Heart left ventricle (tissue), 16 donors: ENCODE measurements around the gene CHTF18. TPM values are rescaled to one million over a fixed set of nuclear protein-coding genes. Genes with fewer than 3 reads are reported as not detected.

Experiments used
- ATAC-seq, 4 donors: fragments of 200-7000 bp; cut with Tn5 transposase; one replicate each; pipeline ENCODE4 v1.9.1; 2020 to 2022; ENCODE audit warnings: moderate library complexity in 4 of 4, mild to moderate bottlenecking in 3 of 4, moderate number of reproducible peaks in 1 of 4
- DNase-seq, 5 donors: peaks; one replicate each; pipeline ENCODE4 v3.0.0-alpha.2; 2020
- H3K27ac ChIP-seq, 12 donors: fragments of 200-600 bp; sonication (generic) in 4 of 12; one replicate each; pipeline versions ENCODE4 v1.5.0 to v1.8.0; 2016 to 2022; ENCODE audit warnings: mild to moderate bottlenecking in 2 of 12
- H3K27me3 ChIP-seq, 9 donors: fragments of 200-600 bp; sonication (generic) in 2 of 9; one replicate each; pipeline versions ENCODE4 v1.5.1 to v1.8.0; 2016 to 2022; ENCODE audit warnings: mild to moderate bottlenecking in 3 of 9
- H3K36me3 ChIP-seq, 9 donors: fragments of 200-600 bp; sonication (generic) in 2 of 9; one replicate each; pipeline versions ENCODE4 v1.5.0 to v1.8.0; 2018 to 2022; ENCODE audit warnings: mild to moderate bottlenecking in 2 of 9
- H3K4me1 ChIP-seq, 12 donors: fragments of 200-600 bp; sonication (generic) in 4 of 12; one replicate each; pipeline versions ENCODE4 v1.5.0 to v1.8.0; 2016 to 2022; ENCODE audit warnings: mild to moderate bottlenecking in 3 of 12
- H3K4me3 ChIP-seq, 12 donors: fragments of 200-600 bp; sonication (generic) in 4 of 12; one replicate each; pipeline versions ENCODE4 v1.5.0 to v1.8.0; 2017 to 2022; ENCODE audit warnings: mild to moderate bottlenecking in 9 of 12, moderate library complexity in 4 of 12
- H3K9me3 ChIP-seq, 12 donors: fragments of 200-600 bp; sonication (generic) in 4 of 12; one replicate each; pipeline versions ENCODE4 v1.5.0 to v1.8.0; 2016 to 2022; ENCODE audit warnings: mild to moderate bottlenecking in 1 of 12
- POLR2A ChIP-seq, 2 donors: fragments of 450-650 bp; IDR thresholded peaks; one replicate each; pipeline ENCODE4 v1.6.1; 2017; ENCODE audit warnings: antibody characterized with exemption in 2 of 2, mild to moderate bottlenecking in 2 of 2, moderate library complexity in 2 of 2
- WGBS, 4 donors: extraction: QIAGEN DNeasy Blood & Tissue Kit in 2 of 4; methylation state at CpG; one replicate each; pipeline versions ENCODE4 v1.1.5 to v1.1.7; 2013 to 2018; 5-methylcytosine and 5-hydroxymethylcytosine counted together
- intact Hi-C, 10 donors: fragments of 100-400 bp; cut with DNase I; formaldehyde crosslinking; loops; one replicate each; pipeline versions ENCODE4 v1.11.1 to v1.14.2; 2022
- polyA plus RNA-seq, 2 donors: library from polyadenylated mRNA; stranded (reverse); fragments of 200-250 nt; gene quantifications; one replicate each; pipeline ENCODE4 v1.2.3, GENCODE V29; 2013
- total RNA-seq, 9 donors: library from RNA; depleted of rRNA in 2 of 9; stranded (reverse); fragments of >200 nt in 2 of 9; fragmentation: NEBNext Ultra II Directional in 3 of 9; extraction: Animal tissue kit (Norgen Biotek cat#: 25700) in 3 of 9; gene quantifications; one replicate each; pipeline versions ENCODE4 v1.1.0 to v1.2.4, GENCODE V29; 2016 to 2023
- TF ChIP-seq, protein P1 (sequence below), 12 donors: fragments of 200-600 bp; sonication (generic) in 4 of 12; IDR thresholded peaks; one replicate each; pipeline versions ENCODE4 v1.5.0 to v1.8.0; 2018 to 2022; ENCODE audit warnings: antibody characterized with exemption in 12 of 12, mild to moderate bottlenecking in 5 of 12
- donor health status: ischemic (EF 13 %, LVEDD 7.1; RV severe dilation, severe dysfunction).
- donor health status: healthy with polysubstance abuse.
- donor health status: DM: no; HTN: yes; CAD: no.
- donor health status: DM: no; HTN: no; CAD: no.
- donor health status: ischemic (EF 25% LVEDD 6.9; RV normal size, moderate dysfunction).
- donor health status: ischemic (EF 25% LVEDD 5.7; RV mildly dilated, moderate dysfunction).
- donor health status: healthy.
- donor health status: DM: yes; HTN: yes; CAD: no.
- donor health status: ischemic (EF 35%, LVEDD 5.7; RV mildly dilated, moderate dysfunction).
- donor health status: nonischemic (EF 11% LVEDD 7.7; RV severe dilation, severe dysfunction).
- donor health status: DM: yes; HTN: yes; CAD: no.
- donor health status: PGD.
- donor health status: ischemic (EF 29% LVEDD 5.4; RV normal size, mild dysfunction).
- donor health status: nonischemic (EF 23%, LVEDD 6.1; RV moderate dilation, normal function).

The CHTF18 gene
- total and polyA plus RNA-seq, 11 donors = 0.83 to 15.0 (median 3.9) TPM

DNA sequence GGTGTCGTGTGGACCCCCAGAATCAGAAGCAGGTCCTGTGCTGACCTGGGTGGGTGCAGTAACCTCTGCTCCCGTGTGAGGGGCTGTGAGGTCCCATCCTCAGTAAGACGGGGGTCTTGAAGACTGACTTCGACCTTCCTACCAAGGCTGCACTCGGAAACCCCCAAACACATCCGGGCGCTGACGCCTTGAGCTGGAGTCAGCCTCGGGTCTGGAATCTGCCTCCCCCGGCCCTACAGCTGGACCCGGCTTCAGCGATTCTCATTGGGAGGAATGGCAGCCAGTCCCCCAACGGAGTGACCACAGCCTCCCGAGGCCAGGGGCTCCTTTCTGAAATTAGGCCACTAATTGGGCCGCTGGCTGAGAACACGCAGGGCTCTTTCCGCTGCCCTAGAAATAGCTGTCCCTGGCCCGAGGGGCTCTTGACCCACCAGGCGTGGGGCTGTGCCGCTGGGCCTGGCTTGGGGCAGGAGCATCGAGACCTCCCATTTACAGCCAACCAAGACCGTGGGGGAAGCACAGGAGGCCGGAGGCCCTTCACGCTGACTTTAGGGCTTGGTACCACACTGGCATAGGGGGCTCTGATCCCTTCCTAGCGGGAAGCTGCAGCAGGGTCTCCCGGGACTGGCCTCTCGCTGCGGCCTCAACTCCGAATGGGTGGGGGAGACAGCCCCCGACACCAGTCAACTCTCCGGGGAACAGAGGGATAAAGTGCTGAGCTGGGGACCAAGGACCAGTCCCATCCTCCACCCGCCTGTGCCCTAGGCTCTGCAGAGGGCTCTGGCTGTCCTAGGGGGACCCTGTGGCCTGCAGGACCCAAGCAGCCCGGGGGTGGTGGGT, 14.7 kb downstream of the CHTF18 start:
- ATAC-seq = no peak

GRCh38 chr16:803754-804080, 15.3 kb downstream of the CHTF18 start:
- intact Hi-C loops = no loop called here
- DNase-seq (no peak), ATAC-seq (no peak)
- H3K27me3 ChIP-seq = peaks cover 17 to 49% (median 32%) of the 10 kb centered on the region in 9 donors
- H3K9me3 ChIP-seq = no peaks in the 10 kb centered on the region
- 57 to 59% (median 58%) methylated on average over 8 of the region's 8 CpGs for WGBS, 4 donors
- no peak overlapping the region for H3K4me3 ChIP-seq
- H3K36me3 ChIP-seq = no peaks in the 10 kb centered on the region
- no peak for TF ChIP-seq POLR2A (IDR thresholded peaks at IDR 0.05)
- TF ChIP-seq, protein P1, sequence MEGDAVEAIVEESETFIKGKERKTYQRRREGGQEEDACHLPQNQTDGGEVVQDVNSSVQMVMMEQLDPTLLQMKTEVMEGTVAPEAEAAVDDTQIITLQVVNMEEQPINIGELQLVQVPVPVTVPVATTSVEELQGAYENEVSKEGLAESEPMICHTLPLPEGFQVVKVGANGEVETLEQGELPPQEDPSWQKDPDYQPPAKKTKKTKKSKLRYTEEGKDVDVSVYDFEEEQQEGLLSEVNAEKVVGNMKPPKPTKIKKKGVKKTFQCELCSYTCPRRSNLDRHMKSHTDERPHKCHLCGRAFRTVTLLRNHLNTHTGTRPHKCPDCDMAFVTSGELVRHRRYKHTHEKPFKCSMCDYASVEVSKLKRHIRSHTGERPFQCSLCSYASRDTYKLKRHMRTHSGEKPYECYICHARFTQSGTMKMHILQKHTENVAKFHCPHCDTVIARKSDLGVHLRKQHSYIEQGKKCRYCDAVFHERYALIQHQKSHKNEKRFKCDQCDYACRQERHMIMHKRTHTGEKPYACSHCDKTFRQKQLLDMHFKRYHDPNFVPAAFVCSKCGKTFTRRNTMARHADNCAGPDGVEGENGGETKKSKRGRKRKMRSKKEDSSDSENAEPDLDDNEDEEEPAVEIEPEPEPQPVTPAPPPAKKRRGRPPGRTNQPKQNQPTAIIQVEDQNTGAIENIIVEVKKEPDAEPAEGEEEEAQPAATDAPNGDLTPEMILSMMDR (IDR thresholded peaks at IDR 0.05) = no peak
- no peak overlapping the region for H3K27ac ChIP-seq
- H3K4me1 ChIP-seq = peaks cover 0 to 35% (median 12%) of the 10 kb centered on the region in 12 donors

More for the DNA sequence above, 14.7 kb downstream of the CHTF18 start:
- intact Hi-C loops = no loop called here
- H3K4me1 ChIP-seq = peaks cover 0 to 29% (median 8%) of the 10 kb centered on the region in 12 donors
- no peak overlapping the region for H3K27ac ChIP-seq
- no peaks in the 10 kb centered on the region for H3K36me3 ChIP-seq
- DNase-seq = no peak
- peaks cover 17 to 51% (median 33%) of the 10 kb centered on the region in 9 donors for H3K27me3 ChIP-seq
- no peak overlapping the region for H3K4me3 ChIP-seq
- TF ChIP-seq POLR2A (IDR thresholded peaks at IDR 0.05) = no peak
- TF ChIP-seq, protein P1 (IDR thresholded peaks at IDR 0.05) = no peak
- no peaks in the 10 kb centered on the region for H3K9me3 ChIP-seq
- WGBS, 4 donors = 62 to 70% (median 67%) methylated on average over 18 to 33 of the region's 33 CpGs

GRCh38 chr16:804193-805048, 16.0 kb downstream of the CHTF18 start:
- 60 to 70% (median 63%) methylated on average over 26 to 33 of the region's 33 CpGs for WGBS, 4 donors
- TF ChIP-seq POLR2A (IDR thresholded peaks at IDR 0.05) = no peak
- TF ChIP-seq, protein P1 (IDR thresholded peaks at IDR 0.05) = no peak
- no peak overlapping the region for H3K4me3 ChIP-seq
- intact Hi-C loops = no loop called here
- no peak for DNase-seq
- peaks cover 15 to 42% (median 29%) of the 10 kb centered on the region in 9 donors for H3K27me3 ChIP-seq
- H3K36me3 ChIP-seq = no peaks in the 10 kb centered on the region
- ATAC-seq = no peak
- no peak overlapping the region for H3K27ac ChIP-seq
- H3K4me1 ChIP-seq = peaks cover 0 to 35% (median 12%) of the 10 kb centered on the region in 12 donors
- H3K9me3 ChIP-seq = no peaks in the 10 kb centered on the region

DNA sequence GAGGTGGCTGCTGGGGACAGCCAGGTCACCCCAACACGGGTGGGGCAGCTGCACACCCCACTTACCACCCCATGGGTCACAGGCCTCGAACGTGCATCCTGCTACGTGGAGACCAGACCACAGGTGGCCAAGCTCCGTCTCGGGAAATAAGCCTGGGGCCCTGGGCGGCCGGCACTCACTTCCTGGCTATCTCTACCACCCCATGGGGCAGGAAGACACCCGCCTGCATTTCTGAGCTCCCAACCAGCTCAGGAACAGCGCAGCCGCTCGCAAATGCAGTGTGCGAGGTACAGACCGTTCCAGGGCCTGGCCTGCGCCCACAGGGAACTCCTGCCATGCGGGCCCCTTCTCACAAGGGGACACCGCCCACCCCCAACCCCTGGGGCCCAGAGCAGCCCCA, 17.1 kb downstream of the CHTF18 start:
- WGBS, 4 donors = 66 to 86% (median 73%) methylated on average over 12 to 17 of the region's 17 CpGs
- no peak for DNase-seq
- Histone ChIP-seq H3K27me3 (peaks cover 9 to 32% (median 19%) of the 10 kb centered on the region in 9 donors), H3K27ac (no peak overlapping the region), H3K36me3 (no peaks in the 10 kb centered on the region), H3K4me1 (peaks cover 0 to 26% (median 12%) of the 10 kb centered on the region in 12 donors), H3K4me3 (no peak overlapping the region), H3K9me3 (no peaks in the 10 kb centered on the region)
- TF ChIP-seq POLR2A (IDR thresholded peaks at IDR 0.05) = no peak
- TF ChIP-seq, protein P1 (IDR thresholded peaks at IDR 0.05) = no peak
- intact Hi-C loops = no loop called here
- ATAC-seq = no peak
